Measurements from ENCODE around the gene HHAT.

Gene HHAT

GRCh38 chr1:210586771-210587170, 258.1 kb downstream of the HHAT start:
- DNase-seq (ENCODE audit: low read depth, low spot score): peak; percentile 6
- in situ Hi-C loops (cut with HindIII; ENCODE audit: low sequenced_read_pairs): no loop called here
- TF ChIP-seq, protein P1, sequence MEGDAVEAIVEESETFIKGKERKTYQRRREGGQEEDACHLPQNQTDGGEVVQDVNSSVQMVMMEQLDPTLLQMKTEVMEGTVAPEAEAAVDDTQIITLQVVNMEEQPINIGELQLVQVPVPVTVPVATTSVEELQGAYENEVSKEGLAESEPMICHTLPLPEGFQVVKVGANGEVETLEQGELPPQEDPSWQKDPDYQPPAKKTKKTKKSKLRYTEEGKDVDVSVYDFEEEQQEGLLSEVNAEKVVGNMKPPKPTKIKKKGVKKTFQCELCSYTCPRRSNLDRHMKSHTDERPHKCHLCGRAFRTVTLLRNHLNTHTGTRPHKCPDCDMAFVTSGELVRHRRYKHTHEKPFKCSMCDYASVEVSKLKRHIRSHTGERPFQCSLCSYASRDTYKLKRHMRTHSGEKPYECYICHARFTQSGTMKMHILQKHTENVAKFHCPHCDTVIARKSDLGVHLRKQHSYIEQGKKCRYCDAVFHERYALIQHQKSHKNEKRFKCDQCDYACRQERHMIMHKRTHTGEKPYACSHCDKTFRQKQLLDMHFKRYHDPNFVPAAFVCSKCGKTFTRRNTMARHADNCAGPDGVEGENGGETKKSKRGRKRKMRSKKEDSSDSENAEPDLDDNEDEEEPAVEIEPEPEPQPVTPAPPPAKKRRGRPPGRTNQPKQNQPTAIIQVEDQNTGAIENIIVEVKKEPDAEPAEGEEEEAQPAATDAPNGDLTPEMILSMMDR (IDR thresholded peaks at IDR 0.05; ENCODE audit: low read depth, low read length): no peak
- H3K4me3 ChIP-seq (ENCODE audit: low read depth, low read length): no peak overlapping the region

DNA sequence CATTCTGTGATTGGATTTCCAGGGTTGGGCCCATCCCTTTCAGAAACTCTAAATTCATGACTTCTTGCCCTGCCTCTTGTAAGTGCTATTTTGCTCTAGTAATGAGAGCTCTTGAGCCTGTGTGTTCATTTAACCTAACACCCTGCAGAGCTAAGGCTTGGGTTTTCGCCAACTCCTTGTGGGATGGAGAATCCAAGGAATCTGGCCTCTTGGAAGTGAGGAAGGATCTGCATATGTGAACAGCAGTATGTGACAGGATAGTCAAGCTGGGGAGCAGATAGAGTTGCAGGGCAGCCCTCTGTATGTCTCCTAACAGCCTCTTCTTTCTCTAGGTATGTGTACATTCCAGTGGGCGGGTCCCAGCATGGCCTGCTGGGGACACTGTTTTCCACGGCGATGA, 258.9 kb downstream of the HHAT start:
- no peak overlapping the region for H3K4me3 ChIP-seq (ENCODE audit: low read depth, low read length)
- TF ChIP-seq, protein P1 (IDR thresholded peaks at IDR 0.05; ENCODE audit: low read depth, low read length): no peak
- in situ Hi-C loops (cut with HindIII; ENCODE audit: low sequenced_read_pairs): no loop called here
- peak; percentile 43 for DNase-seq (ENCODE audit: low read depth, low spot score)

GRCh38 chr1:210588357-210588756, 259.7 kb downstream of the HHAT start:
- DNase-seq (ENCODE audit: low read depth, low spot score): no peak
- TF ChIP-seq, protein P1 (IDR thresholded peaks at IDR 0.05; ENCODE audit: low read depth, low read length): no peak
- in situ Hi-C loops (cut with HindIII; ENCODE audit: low sequenced_read_pairs): no loop called here
- H3K4me3 ChIP-seq (ENCODE audit: low read depth, low read length): no peak overlapping the region

DNA sequence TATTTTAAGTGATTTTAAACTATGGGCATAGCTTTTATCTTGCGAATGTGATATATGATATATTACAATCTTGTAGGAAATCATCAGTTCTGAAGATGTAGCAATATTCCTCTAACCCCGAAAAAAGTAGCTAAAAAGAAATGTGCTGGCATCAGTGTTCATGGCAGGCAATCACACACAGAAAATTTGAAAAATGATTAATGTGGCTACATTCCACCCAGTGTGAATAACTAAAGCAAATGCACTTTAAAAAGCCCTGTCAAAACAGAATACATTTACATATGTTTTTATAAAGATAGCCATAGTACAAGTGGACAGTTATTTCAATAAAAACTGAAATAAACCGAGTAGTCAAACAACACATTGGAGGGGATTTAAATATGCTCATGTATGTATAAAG, 260.2 kb downstream of the HHAT start:
- TF ChIP-seq, protein P1 (IDR thresholded peaks at IDR 0.05; ENCODE audit: low read depth, low read length): no peak
- in situ Hi-C loops (cut with HindIII; ENCODE audit: low sequenced_read_pairs): no loop called here
- no peak for DNase-seq (ENCODE audit: low read depth, low spot score)
- H3K4me3 ChIP-seq (ENCODE audit: low read depth, low read length): no peak overlapping the region

DNA sequence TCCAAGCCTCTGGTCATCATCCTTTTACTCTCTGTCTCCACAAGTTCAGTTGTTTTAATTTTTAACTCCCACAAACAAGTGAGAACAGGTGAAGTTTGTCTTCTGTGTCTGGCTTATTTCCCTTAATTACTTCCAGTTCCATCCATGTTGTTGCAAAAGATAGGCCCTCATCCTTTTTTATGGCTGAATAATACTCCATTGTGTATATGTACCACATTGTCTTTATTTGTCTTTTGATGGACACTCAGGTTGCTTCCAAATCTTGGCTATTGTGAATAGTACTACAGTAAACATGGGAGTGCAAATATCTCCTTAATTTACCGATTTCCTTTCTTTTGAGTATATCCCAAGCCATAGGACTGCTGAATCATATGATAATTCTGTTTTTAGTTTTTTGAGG, 262.5 kb downstream of the HHAT start:
- in situ Hi-C loops (cut with HindIII; ENCODE audit: low sequenced_read_pairs): no loop called here
- TF ChIP-seq, protein P1 (IDR thresholded peaks at IDR 0.05; ENCODE audit: low read depth, low read length): no peak
- no peak for DNase-seq (ENCODE audit: low read depth, low spot score)
- H3K4me3 ChIP-seq (ENCODE audit: low read depth, low read length): no peak overlapping the region

- no peak overlapping the region for H3K4me3 ChIP-seq (ENCODE audit: low read depth, low read length)
- TF ChIP-seq, protein P1 (IDR thresholded peaks at IDR 0.05; ENCODE audit: low read depth, low read length): no peak
- DNase-seq (ENCODE audit: low read depth, low spot score): no peak
- in situ Hi-C loops (cut with HindIII; ENCODE audit: low sequenced_read_pairs): no loop called here
Measured at GRCh38 chr1:210594605-210595004, 265.9 kb downstream of the HHAT start.

DNA sequence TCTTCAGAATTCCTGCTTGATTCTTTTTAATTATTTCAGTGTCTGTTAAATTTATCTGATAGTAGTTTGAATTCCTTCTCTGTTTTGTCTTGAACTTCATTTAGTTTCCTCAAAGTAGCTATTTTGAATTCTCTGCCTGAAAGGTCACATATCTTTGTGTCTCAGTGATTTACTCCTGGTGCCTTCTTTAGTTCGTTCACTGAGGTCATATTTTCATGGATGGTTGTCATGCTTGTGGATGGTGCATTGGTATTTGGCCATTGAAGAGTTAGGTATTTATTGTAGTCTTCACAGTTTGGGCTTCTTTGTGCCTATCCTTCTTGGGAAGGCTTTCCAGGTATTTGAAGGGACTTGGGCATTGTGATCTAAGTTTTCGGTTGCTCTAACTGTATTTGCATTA, 267.9 kb downstream of the HHAT start:
- H3K4me3 ChIP-seq (ENCODE audit: low read depth, low read length): no peak overlapping the region
- DNase-seq (ENCODE audit: low read depth, low spot score): no peak
- TF ChIP-seq, protein P1 (IDR thresholded peaks at IDR 0.05; ENCODE audit: low read depth, low read length): no peak
- in situ Hi-C loops (cut with HindIII; ENCODE audit: low sequenced_read_pairs): no loop called here
